CD4-positive, alpha-beta T cell treated with Interleukin-15 for 4 hours (primary cell): Measurements from ENCODE around the gene MYO7B.
A peak's percentile ranks its signal among the peaks of the same experiment; 100 is the strongest.
"Not testable (repeated sequence)": the region's sequence is repeated elsewhere in the genome, so short reads cannot be mapped to it uniquely, and the experiment has no call there.

Experiments
- DNase-seq: peaks from one replicate; pipeline ENCODE4 v3.0.0-alpha.2; 2020; ENCODE audit warnings: low spot score

The MYO7B gene

GRCh38 chr2:127524198-127524834 is 11.2 kb upstream of the MYO7B start:
- not testable (repeated sequence) for DNase-seq

GRCh38 chr2:127525691-127526131 is 9.8 kb upstream of the MYO7B start:
- DNase-seq, result no peak

GRCh38 chr2:127526132-127527000 is 9.1 kb upstream of the MYO7B start, which contains the start of gene IWS1:
IWS1 (minus strand) TSS chr2:127526489; CDS start chr2:127526208, 281 bp downstream.
- peak; percentile 92 for DNase-seq

- no peak for DNase-seq
Observed at GRCh38 chr2:127527001-127527804, 8.3 kb upstream of the MYO7B start.

- no peak for DNase-seq
Observed at GRCh38 chr2:127528487-127528886, 7.0 kb upstream of the MYO7B start.

GRCh38 chr2:127529416-127529815 is 6.1 kb upstream of the MYO7B start:
- DNase-seq, result not testable (repeated sequence)

GRCh38 chr2:127530245-127531140 is 5.0 kb upstream of the MYO7B start:
- no peak for DNase-seq

- no peak for DNase-seq
Observed at GRCh38 chr2:127531221-127531648, 4.2 kb upstream of the MYO7B start.

GRCh38 chr2:127532296-127532695 is 3.2 kb upstream of the MYO7B start:
- DNase-seq, result no peak

GRCh38 chr2:127535918-127536317 is 435 bp downstream of the MYO7B start:
- no peak for DNase-seq

- DNase-seq, result no peak
Observed at GRCh38 chr2:127536707-127537541, 1.4 kb downstream of the MYO7B start.

GRCh38 chr2:127537644-127538043 is 2.2 kb downstream of the MYO7B start:
- DNase-seq, result no peak

GRCh38 chr2:127541809-127542208 is 6.3 kb downstream of the MYO7B start:
- DNase-seq, result no peak

GRCh38 chr2:127542231-127542630 is 6.7 kb downstream of the MYO7B start:
- DNase-seq, result no peak

GRCh38 chr2:127543013-127543501 is 7.6 kb downstream of the MYO7B start:
- DNase-seq, result not testable (repeated sequence)

GRCh38 chr2:127545189-127545588 is 9.7 kb downstream of the MYO7B start:
- no peak for DNase-seq

- DNase-seq, result no peak
Observed at GRCh38 chr2:127545796-127546195, 10.3 kb downstream of the MYO7B start.

GRCh38 chr2:127546797-127547196 is 11.3 kb downstream of the MYO7B start:
- no peak for DNase-seq

GRCh38 chr2:127551221-127551930 is 15.9 kb downstream of the MYO7B start:
- no peak for DNase-seq

- DNase-seq, result no peak
Observed at GRCh38 chr2:127552336-127552735, 16.9 kb downstream of the MYO7B start.
